Peyer's patch (tissue), 4 donors: ENCODE measurements around the gene NID1. TPM values are rescaled to one million over a fixed set of nuclear protein-coding genes. Genes with fewer than 3 reads are reported as not detected.

ENCODE experiments used
- DNase-seq, 3 donors: peaks; one replicate each; pipeline ENCODE4 v3.0.0-alpha.2; 2017 to 2019
- H3K27ac ChIP-seq, 4 donors: fragments of 200-600 bp; sonication (generic); one replicate each; pipeline ENCODE4 v1.5.1; 2016 to 2019
- H3K27me3 ChIP-seq, 2 donors: fragments of 200-600 bp; sonication (generic); one replicate each; pipeline ENCODE4 v1.5.1; 2019
- H3K36me3 ChIP-seq, 3 donors: fragments of 200-600 bp; sonication (generic); one replicate each; pipeline ENCODE4 v1.5.1; 2016 to 2019
- H3K4me1 ChIP-seq, 4 donors: fragments of 200-600 bp; sonication (generic); one replicate each; pipeline ENCODE4 v1.5.1; 2016 to 2019
- H3K4me3 ChIP-seq, 4 donors: fragments of 200-600 bp; sonication (generic); 1 replicate in 3 of 4; 2 replicates in 1 of 4; pipeline ENCODE4 v1.5.1; 2016 to 2019; ENCODE audit warnings: mild to moderate bottlenecking in 1 of 4
- H3K9me3 ChIP-seq, 4 donors: fragments of 200-600 bp; sonication (generic); one replicate each; pipeline ENCODE4 v1.5.1; 2016 to 2019; ENCODE audit warnings: mild to moderate bottlenecking in 1 of 4
- CTCF ChIP-seq, 6 experiments: fragments of 450-650 bp in 4 of 6; fragments of 200-600 bp in 2 of 6; sonication (generic) in 1 of 6; IDR thresholded peaks; one replicate each; pipeline ENCODE4 v1.5.1; 2017 to 2019; ENCODE audit warnings: antibody characterized with exemption in 6 of 6, mild to moderate bottlenecking in 3 of 6, moderate library complexity in 1 of 6
- POLR2A ChIP-seq, 2 donors: fragments of 450-650 bp; IDR thresholded peaks; one replicate each; pipeline ENCODE4 v1.5.1; 2017; ENCODE audit warnings: antibody characterized with exemption in 2 of 2, mild to moderate bottlenecking in 2 of 2, moderate library complexity in 2 of 2
- total RNA-seq, 4 donors: library from RNA; depleted of rRNA; stranded (reverse); fragments of >200 nt; gene quantifications; one replicate each; pipeline ENCODE4 v1.1.0, GENCODE V29; 2016

NID1 gene
- total RNA-seq, 4 donors from 2014 or later, result 20.5 to 92.4 (median 62.0) TPM

DNA sequence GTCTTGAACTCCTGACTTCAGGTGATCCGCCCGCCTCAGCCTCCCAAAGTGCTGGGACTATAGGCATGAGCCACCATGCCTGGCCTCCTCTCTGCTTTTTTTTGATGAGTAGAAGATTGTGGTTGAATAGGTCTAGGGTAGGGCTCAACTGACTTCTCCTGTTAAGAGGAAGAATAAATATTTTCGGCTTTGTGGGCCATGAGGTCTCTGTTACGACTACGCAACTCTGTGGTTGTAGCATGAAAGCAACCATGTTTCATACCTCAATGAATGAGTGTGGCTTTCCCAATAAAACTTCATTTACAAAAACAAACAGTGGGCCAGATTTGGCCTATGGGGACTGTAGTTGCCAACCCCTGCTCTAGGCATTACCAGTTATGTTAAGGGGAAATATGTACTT, 67.8 kb downstream of the NID1 start:
- Histone ChIP-seq H3K27me3 (no peaks in the 10 kb centered on the region), H3K9me3 (no peaks in the 10 kb centered on the region), H3K4me1 (peaks cover 0 to 4% (median 0%) of the 10 kb centered on the region in 4 donors), H3K36me3 (peaks cover 0 to 17% (median 0%) of the 10 kb centered on the region in 3 donors), H3K27ac (no peak overlapping the region), H3K4me3 (no peak overlapping the region)
- no peak for DNase-seq
- TF ChIP-seq CTCF (IDR thresholded peaks at IDR 0.05), result no peak
- no peak for TF ChIP-seq POLR2A (IDR thresholded peaks at IDR 0.05)

- TF ChIP-seq POLR2A (IDR thresholded peaks at IDR 0.05) (no peak), CTCF (IDR thresholded peaks at IDR 0.05) (no peak)
- no peaks in the 10 kb centered on the region for H3K9me3 ChIP-seq
- no peaks in the 10 kb centered on the region for H3K27me3 ChIP-seq
- peaks cover 0 to 25% (median 0%) of the 10 kb centered on the region in 3 donors for H3K36me3 ChIP-seq
- H3K27ac ChIP-seq, result no peak overlapping the region
- H3K4me1 ChIP-seq, result no peaks in the 10 kb centered on the region
- no peak overlapping the region for H3K4me3 ChIP-seq
- no peak for DNase-seq
Observed at GRCh38 chr1:235996048-235996785, 68.7 kb downstream of the NID1 start.

DNA sequence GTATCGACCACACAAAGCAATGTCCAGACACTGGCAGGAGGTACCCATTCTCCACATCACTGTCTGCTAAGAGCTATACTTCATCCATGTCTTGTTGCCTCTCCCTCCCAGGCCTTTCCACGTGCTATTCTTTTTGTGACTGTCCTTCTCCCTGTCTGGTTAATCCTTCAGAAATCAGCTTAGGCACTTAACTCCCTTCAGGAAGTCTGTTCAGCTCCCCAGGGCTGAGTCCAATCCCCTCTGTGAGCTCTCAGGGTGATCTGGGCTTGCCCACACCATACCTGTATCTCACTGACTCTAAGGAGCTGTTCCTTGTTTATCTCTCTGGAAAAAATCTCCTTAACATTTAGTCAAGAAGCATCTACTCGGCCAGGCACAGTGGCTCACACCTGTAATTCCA, 69.4 kb downstream of the NID1 start:
- peaks cover 0 to 30% (median 0%) of the 10 kb centered on the region in 3 donors for H3K36me3 ChIP-seq
- no peaks in the 10 kb centered on the region for H3K9me3 ChIP-seq
- no peak overlapping the region for H3K27ac ChIP-seq
- H3K4me1 ChIP-seq, result no peaks in the 10 kb centered on the region
- no peak for DNase-seq
- no peaks in the 10 kb centered on the region for H3K27me3 ChIP-seq
- TF ChIP-seq CTCF (IDR thresholded peaks at IDR 0.05) (no peak), POLR2A (IDR thresholded peaks at IDR 0.05) (no peak)
- H3K4me3 ChIP-seq, result no peak overlapping the region

DNA sequence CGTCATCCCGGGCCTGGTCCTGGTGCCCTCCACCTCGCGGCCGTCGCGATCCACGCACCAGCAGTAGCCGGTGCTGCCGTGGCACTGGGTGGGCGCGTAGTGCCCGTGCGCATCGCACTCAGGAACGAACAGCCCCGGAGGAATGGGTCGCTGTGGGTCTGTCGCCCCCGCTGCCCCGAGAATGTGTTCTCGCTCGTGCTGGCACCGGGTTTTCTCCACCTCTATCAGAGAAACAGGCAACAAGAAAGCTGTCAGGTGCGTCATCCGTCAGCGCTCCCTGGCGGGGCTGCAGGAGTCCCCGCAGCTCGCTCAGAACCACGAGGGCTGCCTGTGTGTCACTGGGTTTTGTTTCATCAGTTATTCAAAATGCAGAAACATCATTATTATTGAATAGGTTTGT, 71.2 kb downstream of the NID1 start:
- peaks cover 0 to 41% (median 0%) of the 10 kb centered on the region in 3 donors for H3K36me3 ChIP-seq
- H3K9me3 ChIP-seq, result no peaks in the 10 kb centered on the region
- no peak for DNase-seq
- no peak overlapping the region for H3K4me3 ChIP-seq
- no peaks in the 10 kb centered on the region for H3K27me3 ChIP-seq
- no peak for TF ChIP-seq CTCF (IDR thresholded peaks at IDR 0.05)
- TF ChIP-seq POLR2A (IDR thresholded peaks at IDR 0.05), result no peak
- no peaks in the 10 kb centered on the region for H3K4me1 ChIP-seq
- H3K27ac ChIP-seq, result no peak overlapping the region

GRCh38 chr1:235992868-235993267, 72.0 kb downstream of the NID1 start:
- no peak overlapping the region for H3K4me3 ChIP-seq
- H3K27ac ChIP-seq, result no peak overlapping the region
- H3K36me3 ChIP-seq, result peaks cover 0 to 38% (median 0%) of the 10 kb centered on the region in 3 donors

More at GRCh38 chr1:235992868-235993267, 72.0 kb downstream of the NID1 start:
- H3K4me1 ChIP-seq, result no peaks in the 10 kb centered on the region
- H3K27me3 ChIP-seq, result no peaks in the 10 kb centered on the region
- H3K9me3 ChIP-seq, result no peaks in the 10 kb centered on the region
- DNase-seq, result no peak
- TF ChIP-seq CTCF (IDR thresholded peaks at IDR 0.05) (no peak), POLR2A (IDR thresholded peaks at IDR 0.05) (no peak)
